H1 (cell line): ENCODE data around the gene MIA2. TPM values are rescaled to one million over a fixed set of nuclear protein-coding genes. Genes with fewer than 3 reads are reported as not detected.

Experiments used
- ASH2L ChIP-seq: fragments of 200-600, 300-600 bp; sonication (generic); IDR thresholded peaks from one replicate; pipeline ENCODE4 v1.7.1; 2017; ENCODE audit warnings: low read length
- BACH1 ChIP-seq: IDR thresholded peaks from 2 replicates; pipeline ENCODE4 v1.6.1; 2012; ENCODE audit warnings: low read length, improper control_type of control experiment
- CBX8 ChIP-seq: fragments of 300-800, 300-1000 bp; sonication (generic); IDR thresholded peaks from 2 replicates; pipeline ENCODE4 v1.7.1; 2016; ENCODE audit warnings: low read depth, low read length, borderline replicate concordance
- CHD7 ChIP-seq: fragments of 300-600 bp; sonication (generic); IDR thresholded peaks from 2 replicates; pipeline ENCODE4 v1.7.1; 2012; ENCODE audit warnings: low read length, moderate library complexity, mild to moderate bottlenecking, inconsistent platforms; ENCODE audit not compliant: insufficient replicate concordance
- CTBP2 ChIP-seq: IDR thresholded peaks from 2 replicates; pipeline ENCODE4 v1.7.0; 2011; ENCODE audit warnings: borderline replicate concordance, mild to moderate bottlenecking, moderate library complexity, mixed read lengths, low read length; ENCODE audit not compliant: insufficient read depth, insufficient read length
- GABPA ChIP-seq: IDR thresholded peaks from 2 replicates; pipeline ENCODE4 v1.6.1; 2011; ENCODE audit warnings: mild to moderate bottlenecking, low read length, moderate library complexity, borderline replicate concordance; ENCODE audit not compliant: insufficient read depth
- SP2 ChIP-seq: IDR thresholded peaks from 2 replicates; pipeline ENCODE4 v1.6.1; 2012; ENCODE audit warnings: mild to moderate bottlenecking, low read length, inconsistent platforms
- SP4 ChIP-seq: IDR thresholded peaks from 2 replicates; pipeline ENCODE4 v1.6.1; 2012; ENCODE audit warnings: low read length, inconsistent platforms
- TBP ChIP-seq: IDR thresholded peaks from 2 replicates; pipeline ENCODE4 v1.6.1; 2011; ENCODE audit warnings: low read depth, low read length, improper control_type of control experiment
- USF2 ChIP-seq: IDR thresholded peaks from 2 replicates; pipeline ENCODE4 v1.6.1; 2011; ENCODE audit warnings: low read length, improper control_type of control experiment
- polyA plus RNA-seq, 7 experiments: library from polyadenylated mRNA; depleted of rRNA in 3 of 7; stranded (reverse) in 5 of 7; unstranded in 2 of 7; fragments of >200 nt in 5 of 7; fragments of 200-250 nt in 2 of 7; gene quantifications; 1 replicate in 5 of 7; 2 replicates in 1 of 7; 4 replicates in 1 of 7; pipeline versions ENCODE4 v1.2.1 to v1.2.3, GENCODE V29; 2011 to 2013; ENCODE audit warnings: missing spikeins in 2 of 7, mixed read lengths in 2 of 7
- total RNA-seq: library from RNA; stranded (reverse); fragmentation: NEBNext Ultra II Directional; extraction: Animal tissue kit (Norgen Biotek cat#: 25700); gene quantifications from 2 replicates; pipeline ENCODE4 v1.2.1, GENCODE V29; 2021

The MIA2 gene
- total and polyA plus RNA-seq, 2 of the 8 experiments (the other 6 are each of a cell fraction or from before 2014, with no cell fraction given), result 10.1 to 15.0 TPM

- TF ChIP-seq CHD7 (no peak), SP2 (no peak), GABPA (no peak), USF2 (no peak), BACH1 (no peak), TBP (no peak), CBX8 (no peak), CTBP2 (no peak), ASH2L (no peak), SP4 (no peak)
Measured at GRCh38 chr14:39370415-39370814, 136.7 kb downstream of the MIA2 start (continued).
